Measurements from ENCODE around the gene LRRC2.
A peak's percentile ranks its signal among the peaks of the same experiment; 100 is the strongest.
"Not testable (repeated sequence)": the region's sequence is repeated elsewhere in the genome, so short reads cannot be mapped to it uniquely, and the experiment has no call there.

Gene LRRC2

DNA sequence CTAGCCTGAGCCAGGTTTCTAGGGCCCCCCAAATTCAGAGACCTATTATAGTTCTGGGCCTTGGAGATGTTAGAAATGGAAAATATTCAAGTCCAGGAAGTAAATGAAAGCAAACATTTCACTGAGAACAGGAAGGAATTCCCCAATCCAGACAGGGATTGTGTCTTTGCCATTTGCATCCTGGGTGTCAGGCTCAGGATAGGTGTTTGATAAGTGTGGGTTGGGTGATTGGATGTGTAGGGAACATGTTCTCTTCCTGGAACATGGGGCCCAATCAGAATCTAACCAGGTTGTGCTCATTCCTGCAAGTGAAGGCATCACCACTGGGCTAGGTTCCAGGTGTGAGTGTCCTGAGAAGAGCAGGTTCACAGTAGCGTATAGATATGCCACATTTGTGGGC is 14.6 kb upstream of the LRRC2 start:
- DNase-seq = no peak

DNA sequence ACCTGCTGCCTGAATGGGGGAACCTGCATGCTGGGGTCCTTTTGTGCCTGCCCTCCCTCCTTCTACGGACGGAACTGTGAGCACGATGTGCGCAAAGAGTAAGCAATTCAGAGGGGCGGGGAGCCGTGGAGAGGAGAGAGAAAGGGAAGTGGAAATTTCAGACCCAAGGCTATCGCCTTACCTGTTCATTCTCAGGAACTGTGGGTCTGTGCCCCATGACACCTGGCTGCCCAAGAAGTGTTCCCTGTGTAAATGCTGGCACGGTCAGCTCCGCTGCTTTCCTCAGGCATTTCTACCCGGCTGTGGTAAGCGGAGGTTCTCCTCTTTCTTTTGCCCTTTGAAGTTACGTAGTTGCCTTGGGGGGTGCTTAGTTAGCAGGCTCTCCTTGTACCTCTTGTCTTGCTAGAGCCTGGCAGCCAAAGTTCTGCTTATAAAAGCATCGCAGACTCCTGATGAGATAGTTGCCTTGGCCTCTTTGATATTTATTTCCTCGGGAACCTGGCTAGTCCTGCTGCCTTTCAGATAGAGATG is 13.7 kb upstream of the LRRC2 start:
- no peak for DNase-seq

DNA sequence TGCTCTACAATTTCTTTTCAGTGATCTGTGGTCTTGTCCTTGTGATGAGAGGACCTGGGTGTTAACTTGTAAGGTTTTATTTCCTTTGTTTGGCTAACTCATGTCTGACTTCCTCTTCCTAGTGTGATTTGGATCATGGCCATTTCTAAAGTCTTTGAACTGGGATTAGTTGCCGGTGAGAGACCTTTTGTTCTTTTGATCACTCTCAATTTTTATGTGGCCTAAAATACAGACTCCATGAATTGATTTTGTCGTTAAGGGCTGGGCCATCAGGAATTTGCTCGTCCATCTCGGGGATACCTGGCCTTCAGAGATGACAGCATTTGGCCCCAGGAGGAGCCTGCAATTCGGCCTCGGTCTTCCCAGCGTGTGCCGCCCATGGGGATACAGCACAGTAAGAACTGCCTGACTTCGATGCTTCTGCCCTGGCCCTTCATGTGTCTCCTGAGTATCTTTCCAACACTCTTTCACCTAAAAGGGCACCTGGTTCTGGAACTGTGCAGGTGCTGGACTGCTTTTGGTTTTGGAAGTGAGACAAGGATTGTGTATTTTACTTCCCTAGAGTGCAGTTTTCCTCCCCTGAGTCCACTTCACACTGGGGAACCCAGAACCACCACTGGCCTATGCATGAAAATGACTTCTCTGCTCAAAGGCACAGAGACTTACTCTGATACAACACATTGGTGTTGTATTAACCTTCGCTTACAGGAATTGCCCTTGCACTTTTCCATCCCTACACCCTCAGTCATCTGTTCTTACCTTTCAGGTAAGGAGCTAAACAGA is 13.1 kb upstream of the LRRC2 start:
- DNase-seq = peak; percentile 17

DNA sequence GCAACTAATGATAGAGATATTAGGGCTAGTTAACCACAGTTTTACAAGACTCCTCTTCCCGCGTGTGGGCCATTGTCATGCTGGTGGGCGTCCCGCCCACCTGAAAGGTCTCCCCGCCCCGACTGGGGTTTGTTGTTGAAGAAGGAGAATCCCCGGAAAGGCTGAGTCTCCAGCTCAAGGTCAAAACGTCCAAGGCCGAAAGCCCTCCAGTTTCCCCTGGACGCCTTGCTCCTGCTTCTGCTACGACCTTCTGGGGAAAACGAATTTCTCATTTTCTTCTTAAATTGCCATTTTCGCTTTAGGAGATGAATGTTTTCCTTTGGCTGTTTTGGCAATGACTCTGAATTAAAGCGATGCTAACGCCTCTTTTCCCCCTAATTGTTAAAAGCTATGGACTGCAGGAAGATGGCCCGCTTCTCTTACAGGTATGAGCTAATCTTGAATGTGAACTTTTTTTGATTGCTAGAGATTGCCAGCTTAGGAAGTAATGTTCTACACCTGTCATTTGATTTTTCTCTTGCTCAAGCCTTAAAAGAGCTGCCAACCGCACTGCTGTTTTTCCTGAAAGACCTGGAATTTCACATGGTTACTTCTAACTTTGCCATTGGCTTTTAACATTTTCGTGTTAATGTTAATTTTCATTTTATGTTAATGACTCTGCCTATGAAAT is 11.6 kb upstream of the LRRC2 start:
- DNase-seq = not testable (repeated sequence)

DNA sequence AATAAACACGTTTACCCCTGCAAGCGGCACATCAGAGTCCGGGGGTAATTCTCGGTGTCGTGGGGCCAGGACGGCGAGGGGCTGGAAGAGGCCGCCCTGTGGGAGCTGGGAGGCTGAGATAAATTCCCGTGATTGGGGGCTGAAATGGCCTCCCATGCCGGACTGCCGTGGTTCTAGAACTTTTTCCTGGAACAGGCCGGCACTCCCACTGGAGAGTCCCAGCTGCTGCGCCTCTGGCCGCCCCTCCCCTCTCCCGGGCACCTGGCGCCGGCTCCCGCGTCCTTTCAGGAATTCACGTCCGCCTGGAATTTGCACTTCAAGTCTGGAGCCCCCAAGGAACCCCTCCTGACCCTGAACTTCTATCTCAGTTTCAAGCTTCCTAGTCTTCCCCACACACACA is 10.8 kb upstream of the LRRC2 start:
- DNase-seq = no peak

DNA sequence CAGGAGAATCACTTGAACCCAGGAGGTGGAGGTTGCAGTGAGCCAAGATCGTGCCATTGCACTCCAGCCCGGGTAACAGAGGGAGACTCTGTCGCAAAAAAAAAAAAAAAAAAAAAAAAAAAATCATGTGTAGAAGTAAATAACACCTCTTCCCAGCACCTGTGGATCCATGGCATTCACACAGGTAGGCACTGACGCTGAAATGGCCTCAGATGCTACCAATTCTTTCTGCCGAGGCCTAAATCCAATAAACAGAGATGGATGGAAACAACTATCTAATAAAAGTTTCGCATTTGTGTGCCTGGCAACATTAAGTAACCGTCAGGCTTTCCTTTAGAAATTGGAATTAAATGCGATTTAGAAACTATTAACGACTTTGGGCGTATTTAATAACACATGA is 10.3 kb upstream of the LRRC2 start:
- DNase-seq = no peak

DNA sequence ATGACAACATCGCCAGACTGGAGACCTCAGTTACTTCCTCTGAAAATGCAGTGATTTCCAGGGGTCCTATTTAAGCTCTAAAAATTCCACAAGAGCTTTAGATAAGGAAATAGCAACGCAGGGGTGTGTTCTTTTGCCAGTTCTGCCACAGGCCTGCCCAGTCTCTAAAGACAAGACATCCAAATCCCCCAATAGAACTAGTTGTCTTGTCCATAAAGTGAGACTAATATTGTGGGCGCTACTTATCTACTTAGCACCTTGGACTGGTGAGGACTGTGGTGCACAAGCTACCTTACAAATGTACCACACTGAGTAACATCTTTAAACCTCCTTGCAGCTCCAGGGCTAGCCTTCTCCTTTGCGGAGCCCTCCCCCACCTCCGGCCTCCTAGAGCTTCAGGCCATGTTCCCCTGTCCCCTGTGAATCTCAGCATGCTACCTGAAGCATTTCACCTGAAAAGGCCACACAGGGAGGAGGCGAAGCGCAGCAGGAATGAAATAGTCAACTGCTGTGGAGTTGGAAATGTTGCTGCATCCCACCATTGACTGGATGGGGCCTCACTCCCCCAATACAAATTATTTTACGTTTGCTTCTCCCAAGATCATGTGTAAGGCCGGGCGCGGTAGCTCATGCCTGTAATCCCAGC is 9.6 kb upstream of the LRRC2 start:
- no peak for DNase-seq

DNA sequence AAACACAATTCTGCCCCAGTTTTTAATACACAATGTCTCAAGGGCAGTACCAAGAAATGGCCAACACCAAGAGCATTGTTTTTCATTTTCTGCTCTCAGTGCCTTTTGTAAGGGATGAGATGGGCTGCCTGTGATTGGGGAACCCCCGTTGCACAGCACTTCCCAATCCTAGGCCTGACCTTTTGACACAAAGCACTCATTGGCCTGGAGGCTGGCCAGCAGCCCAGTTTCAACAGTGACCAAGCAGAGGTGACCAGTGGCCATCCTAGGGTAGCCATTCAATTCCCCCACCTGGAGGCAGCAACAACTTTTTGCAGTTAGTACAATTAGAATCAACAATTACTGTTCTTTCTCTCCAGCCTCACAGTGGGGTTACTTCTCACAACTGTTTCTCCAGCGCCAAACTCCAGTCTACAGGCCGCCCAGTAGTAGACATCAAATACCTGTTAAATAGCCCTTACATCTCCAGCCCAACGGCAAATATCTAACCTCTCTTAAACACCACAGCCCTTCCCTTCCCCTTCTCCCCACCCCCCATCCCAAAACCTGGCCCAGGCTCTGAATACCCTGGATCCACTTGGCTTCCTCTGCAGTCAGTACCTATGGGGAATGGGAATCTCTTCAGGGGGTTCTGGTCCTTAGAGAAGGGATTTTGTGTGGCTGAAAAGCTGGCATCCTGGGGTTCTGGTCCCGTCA is 8.9 kb upstream of the LRRC2 start:
- DNase-seq = no peak

DNA sequence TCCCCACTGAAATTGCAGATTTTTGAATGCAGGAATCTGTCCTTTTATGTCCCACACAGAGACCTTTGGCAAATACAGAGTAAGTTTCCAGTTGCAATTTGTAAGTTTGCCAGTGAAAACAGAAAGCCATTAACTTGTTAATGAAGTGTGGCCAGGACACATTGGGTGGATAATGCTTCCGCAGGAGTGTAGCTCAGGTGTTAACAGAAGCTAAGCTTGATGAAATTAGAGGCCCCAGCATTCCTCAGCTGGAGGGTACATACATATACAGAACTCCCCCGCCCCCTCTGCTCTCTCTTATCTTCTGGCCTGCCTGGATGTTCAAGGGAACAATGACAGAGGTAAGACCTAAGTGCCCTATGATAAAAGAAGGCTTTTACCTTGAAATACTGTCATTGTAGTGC is 8.1 kb upstream of the LRRC2 start:
- DNase-seq = no peak

DNA sequence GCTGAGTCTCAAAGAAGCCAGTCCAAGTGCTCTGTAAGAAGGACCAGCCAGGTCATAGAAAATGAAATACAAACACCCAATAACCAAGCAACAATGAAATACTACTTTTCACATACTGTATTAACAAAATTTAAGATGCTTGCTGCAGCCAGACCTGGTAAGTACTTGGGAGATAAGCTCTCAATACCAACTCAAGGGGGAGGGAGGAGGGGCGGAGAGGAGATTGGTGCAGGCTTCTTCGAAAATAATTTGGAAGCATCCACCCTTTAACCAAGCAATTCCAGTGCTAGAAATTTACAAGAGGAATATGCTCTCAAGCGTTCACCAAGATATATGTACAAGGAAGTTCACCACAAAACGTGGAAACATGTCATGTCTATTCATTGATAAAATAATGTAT is 7.6 kb upstream of the LRRC2 start:
- DNase-seq = no peak

DNA sequence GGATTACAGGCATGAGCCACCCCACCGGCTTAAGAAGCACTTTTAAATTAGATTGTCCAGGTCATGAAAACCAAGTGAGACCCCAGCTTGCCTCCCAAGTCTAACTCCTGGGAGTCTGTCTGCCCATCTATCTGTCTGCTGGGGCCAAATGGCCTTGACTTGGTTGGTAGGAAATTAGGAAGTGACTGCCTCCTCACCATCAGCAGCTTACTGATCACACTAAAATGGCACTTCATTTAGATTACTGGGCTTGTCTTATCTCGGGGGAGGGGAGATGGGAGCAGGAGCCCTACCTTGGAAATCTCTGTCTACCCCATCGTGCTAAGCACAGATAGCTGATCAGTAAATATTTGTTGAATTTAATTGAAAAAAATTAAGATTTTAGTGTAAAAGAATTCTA is 5.6 kb upstream of the LRRC2 start:
- no peak for DNase-seq

DNA sequence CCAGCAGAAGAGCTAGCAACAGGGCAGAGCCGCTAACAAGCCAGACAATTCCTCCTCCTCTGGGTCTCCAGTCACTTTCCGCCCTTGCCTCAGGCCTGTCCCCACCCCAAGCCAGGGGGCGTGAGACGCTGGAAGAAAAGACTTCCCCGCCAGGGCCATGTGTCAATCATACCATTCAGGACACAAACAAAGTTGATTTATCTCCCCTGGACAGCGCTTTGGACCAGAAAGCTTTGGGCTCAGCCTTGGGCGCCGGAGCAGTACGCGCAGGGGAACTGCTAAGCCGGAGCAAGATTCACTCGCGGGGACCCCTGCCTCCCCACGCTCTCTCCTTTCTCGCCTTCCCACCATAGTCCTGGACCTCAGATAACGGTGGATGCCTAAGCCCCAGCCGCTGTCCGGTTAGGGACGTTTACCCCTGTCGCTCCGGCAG is 479 bp downstream of the LRRC2 start:
- no peak for DNase-seq

DNA sequence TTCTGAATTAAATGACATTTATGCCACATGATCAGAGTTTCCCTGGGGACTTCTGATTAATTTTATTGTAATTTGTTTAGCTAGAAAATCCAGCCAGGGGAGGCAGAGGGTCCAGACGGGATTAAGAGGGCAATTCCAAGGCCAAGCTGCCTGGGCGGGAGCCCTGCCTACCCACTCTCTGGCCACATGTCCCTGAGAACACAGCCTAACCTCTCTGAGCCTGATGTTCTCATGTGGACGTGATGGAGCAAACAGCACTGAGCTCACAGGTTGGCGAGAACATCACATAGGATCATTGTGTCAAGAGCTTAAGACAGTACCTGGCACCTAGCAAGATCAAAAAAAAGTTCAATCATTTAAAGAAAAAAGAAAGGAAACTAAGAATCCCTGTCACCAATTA is 1.0 kb downstream of the LRRC2 start:
- DNase-seq = no peak

DNA sequence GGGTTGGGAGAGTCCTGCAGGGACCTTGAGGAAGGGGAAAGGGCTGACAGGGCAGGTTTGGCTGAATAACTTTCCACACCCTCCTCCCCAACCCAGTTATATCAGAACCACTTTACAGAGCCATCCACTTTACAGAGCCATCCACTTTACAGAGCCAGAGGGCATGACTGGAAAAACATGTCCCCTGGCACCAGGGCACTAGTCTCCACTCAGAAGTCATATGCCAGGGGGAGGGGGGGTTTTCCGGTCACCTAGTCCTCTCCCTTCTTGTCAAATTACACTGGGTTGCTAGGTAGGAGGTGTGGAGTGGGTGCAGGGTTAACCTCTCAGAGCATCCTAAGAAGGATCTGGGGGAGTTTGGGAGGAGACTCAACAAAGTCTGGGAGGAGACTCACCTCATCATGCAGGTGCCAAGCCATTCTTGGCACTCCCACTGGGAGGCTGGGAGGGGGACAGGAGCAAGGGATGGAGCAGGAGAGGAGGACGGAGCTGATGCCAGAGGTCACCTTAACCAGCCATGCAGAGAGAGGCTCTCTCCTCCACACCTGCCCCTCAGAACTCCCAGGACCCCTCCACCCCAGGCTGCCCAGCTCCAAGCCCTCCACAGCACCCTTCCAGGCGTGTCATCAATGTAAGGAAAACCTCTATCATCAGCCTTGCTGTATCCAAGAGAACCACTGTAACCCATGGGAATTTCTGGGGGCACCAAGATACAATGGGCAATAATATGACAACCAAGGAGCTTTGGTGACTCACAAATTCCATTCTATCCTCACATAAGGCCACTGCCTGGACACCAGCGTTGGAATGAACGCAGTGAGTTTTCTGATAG is 1.7 kb downstream of the LRRC2 start:
- no peak for DNase-seq

DNA sequence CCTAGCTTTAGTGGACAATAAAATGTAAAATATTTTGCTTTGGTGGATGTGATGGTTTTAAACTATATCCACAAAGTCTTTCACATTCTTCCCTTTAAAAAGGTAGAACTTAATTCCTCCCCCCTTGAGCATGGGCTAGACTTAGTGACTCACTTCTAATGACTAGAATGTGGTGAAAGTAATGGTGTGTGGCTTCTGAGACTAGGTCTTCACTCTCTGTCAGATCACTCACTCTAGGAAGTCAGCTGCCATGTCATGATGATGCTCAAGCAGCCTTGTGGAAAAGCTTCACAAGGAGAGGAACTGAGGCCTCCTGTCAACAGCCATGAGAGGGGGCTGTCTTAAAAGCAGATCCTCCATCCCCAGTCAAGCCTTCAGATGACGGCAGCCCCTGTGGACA is 4.2 kb downstream of the LRRC2 start:
- DNase-seq = no peak

DNA sequence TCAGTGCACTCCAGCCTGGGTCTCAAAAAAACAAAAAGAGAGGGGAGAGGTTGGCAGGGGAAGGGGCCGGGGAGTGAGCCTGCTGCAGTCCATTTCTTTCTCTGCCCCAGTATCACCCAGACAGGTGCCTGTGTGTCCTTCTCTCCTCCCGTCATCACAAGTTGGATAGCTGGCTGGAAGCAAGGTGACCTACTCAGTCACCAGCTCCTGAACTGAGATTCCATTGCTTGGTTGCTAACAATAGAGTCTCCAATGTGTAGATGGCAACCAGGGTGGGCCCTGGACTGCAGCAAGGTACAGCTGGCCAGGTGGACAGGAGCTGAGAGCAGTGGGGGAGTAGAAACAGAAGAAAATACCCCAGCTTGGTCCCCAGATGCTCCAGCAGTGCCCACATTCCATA is 4.6 kb downstream of the LRRC2 start:
- no peak for DNase-seq

DNA sequence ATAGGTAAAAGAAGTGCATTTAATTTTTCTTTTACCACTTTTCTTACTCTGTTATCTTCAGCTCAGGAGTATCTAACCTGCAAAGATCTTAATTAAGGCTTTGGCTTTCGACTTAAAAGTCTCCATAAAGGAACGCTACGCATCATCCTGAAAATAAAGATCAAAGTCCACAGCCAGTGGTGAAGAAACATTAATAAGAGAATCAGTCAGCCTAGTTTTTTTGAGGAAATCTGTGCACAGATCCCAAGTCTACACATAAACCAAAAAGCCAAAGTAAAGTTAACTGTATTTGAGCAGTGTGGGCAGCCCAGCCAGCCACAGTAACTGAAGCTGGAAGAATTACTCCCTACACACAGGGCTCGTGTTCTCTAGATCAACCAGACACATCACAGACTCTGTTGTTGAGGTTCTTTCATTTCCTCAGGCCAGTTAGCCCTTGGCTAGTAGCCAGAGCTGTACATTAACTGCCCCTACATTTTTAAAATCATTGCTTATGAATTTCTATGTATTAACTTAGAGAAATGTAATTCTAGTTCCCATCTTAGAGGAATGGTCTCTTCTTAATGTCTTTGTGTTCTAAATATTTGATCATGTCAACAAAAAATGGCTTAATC is 6.9 kb downstream of the LRRC2 start:
- DNase-seq = no peak

DNA sequence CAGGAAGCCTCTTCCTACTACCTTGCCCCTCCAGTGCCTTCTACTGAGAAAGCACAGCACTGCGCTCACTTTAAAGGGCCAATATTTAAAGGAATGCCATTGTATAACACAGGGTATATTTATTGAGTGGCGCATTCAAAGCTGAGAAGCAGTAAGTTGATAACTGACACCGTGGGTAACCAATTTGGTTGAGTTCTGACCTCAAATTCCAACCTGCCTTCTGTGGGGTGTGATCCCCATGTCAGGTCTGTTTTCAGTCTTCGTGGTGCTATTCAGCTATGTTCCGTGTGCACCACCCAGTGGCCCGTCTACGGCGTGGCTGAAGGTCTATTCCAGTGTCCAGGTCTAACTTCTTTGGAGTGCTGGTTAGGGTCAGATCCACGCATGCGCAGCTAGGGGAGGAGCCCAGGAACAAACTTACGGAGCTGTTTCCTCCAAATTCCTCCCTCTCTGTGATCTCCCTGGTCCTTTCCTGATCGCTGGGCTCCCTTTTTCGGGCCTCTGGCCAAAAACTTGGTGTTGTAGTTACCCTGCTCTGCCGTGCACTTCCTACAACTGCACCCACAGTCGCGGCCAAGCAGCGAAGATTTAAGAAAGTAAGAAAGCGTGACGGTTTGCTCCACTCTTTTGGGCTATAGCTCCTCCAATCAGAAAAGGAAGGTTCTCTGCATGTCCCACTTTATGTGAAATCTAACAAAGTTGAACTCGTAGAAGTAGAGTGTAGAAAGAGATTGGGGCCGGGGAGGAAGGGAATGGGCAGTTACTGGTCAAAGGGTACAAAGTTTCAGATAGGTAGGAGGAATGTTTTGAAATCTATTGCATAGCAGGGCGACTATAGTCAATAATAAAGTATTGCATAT is 7.7 kb downstream of the LRRC2 start:
- DNase-seq = peak; percentile 20

DNA sequence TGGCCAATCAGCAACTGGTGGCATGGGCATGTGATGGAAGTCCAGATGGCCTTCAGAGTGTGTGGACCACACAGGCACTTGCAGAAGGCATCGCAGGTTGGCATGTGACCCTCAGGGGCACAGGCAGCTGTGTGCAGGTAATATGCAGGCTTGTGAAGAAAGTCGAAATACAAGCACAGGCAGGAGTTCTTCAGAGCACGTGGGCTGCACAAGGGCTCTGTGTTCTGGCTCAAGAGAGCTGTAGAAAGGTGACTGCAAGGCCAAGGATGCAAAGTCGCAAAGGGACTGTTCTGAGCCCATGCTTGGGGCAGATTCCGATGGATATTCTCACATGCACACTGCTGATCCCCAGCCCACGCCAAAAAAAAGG is 8.3 kb downstream of the LRRC2 start:
- DNase-seq = no peak

DNA sequence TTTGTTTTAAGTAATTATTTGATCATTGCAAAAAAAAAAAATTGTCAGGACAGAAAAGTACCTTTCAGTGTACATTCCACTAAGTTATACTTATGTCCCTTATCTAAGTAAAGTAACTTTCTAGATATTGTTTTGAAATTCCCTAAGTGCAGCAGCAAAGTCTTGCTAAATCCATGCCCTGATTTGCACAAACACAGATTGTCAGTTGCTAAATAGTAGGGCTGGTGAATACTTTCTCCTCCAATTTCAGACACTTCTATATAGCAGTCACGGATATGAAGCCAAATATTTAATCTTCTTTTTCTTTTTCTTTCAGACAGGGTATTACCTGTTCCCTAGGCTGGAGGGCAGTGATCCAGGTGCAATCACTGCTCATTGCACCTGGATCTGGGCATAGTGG is 12.9 kb downstream of the LRRC2 start:
- DNase-seq = no peak

DNA sequence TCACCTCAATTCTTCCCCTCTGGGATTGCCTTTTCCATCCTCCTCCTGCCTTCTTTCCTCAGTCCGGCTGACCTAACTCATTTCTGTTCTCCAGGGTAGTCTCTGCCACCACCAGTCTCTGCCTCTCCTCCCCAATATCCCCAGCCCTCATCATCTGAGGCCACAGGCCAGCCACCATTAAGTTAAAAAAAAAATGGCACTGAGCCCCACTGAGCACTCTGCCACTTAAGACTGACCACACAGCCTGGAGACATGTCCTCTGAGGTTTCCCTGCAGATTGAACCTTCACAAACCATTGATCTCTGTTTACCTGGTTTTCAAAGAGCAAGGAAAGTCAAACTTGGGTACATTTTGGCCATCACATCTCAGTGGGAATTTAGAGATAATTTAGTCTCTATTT is 13.6 kb downstream of the LRRC2 start:
- no peak for DNase-seq
